ENCODE data around the gene NCAM2. TPM values are rescaled to one million over a fixed set of nuclear protein-coding genes. Genes with fewer than 3 reads are reported as not detected.

The NCAM2 gene
- total RNA-seq, 2 donors from 2014 or later = not detected

DNA sequence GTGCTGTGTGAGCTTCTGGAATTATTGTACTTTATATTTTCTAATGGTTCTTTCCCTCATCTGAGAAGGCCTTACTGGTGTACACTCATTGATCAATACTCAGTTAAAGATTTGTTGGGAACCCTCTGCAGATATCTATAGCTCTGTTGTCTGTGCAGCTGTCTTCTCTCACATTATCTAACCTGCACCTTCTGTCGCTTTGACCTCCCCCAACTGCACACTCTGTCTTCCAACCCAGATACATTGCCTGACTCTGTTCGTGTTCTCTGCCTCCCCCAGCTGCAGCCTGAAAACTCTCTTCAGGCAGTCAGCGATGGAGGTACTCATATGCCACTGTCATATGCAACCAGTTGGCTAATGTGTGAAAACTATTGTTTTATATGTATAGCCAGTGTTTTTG is 334.3 kb downstream of the NCAM2 start:
- ATAC-seq (no peak), DNase-seq (ENCODE audit: low spot score) (no peak)
- Mint-ChIP-seq H3K4me1 (ENCODE audit: low read depth in 2 of 2) (no peaks in the 10 kb centered on the region), H3K4me3 (no peak overlapping the region), H3K27ac (no peak overlapping the region), H3K27me3 (no peaks in the 10 kb centered on the region), H3K36me3 (no peaks in the 10 kb centered on the region), H3K9me3 (peaks cover 6% of the 10 kb centered on the region)

GRCh38 chr21:21341041-21341440 is 342.8 kb downstream of the NCAM2 start:
- Mint-ChIP-seq H3K9me3 (peaks cover 10% of the 10 kb centered on the region), H3K4me3 (no peak overlapping the region), H3K27ac (no peak overlapping the region), H3K27me3 (no peaks in the 10 kb centered on the region), H3K36me3 (peaks cover 12% of the 10 kb centered on the region), H3K4me1 (ENCODE audit: low read depth in 2 of 2) (no peaks in the 10 kb centered on the region)
- DNase-seq (ENCODE audit: low spot score) (no peak), ATAC-seq (no peak)

DNA sequence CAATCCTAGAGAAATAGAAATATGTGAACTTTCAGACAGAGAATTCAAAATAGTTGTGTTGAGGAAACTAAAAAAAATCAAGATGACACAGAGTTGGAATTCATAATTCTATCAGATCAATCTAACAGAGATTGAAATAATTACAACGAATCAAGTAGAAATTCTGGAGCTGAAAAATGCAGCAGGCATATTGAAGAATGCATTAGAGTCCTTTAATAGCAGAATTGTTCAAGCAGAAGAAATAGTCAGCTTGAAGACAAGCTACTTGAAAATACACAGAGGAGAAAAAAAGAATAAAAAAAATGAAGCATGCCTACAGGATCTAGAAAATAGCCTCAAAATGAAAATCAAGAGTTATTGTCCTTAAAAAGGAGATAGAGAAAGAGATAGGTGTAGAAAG is 347.1 kb downstream of the NCAM2 start:
- no peak for ATAC-seq
- Mint-ChIP-seq H3K9me3 (peaks cover 17% of the 10 kb centered on the region), H3K4me3 (no peak overlapping the region), H3K4me1 (ENCODE audit: low read depth in 2 of 2) (no peaks in the 10 kb centered on the region), H3K36me3 (peaks cover 17% of the 10 kb centered on the region), H3K27me3 (no peaks in the 10 kb centered on the region), H3K27ac (no peak overlapping the region)
- DNase-seq (ENCODE audit: low spot score) = no peak

GRCh38 chr21:21345872-21346271 is 347.7 kb downstream of the NCAM2 start:
- DNase-seq (ENCODE audit: low spot score) (no peak), ATAC-seq (no peak)
- no peaks in the 10 kb centered on the region for H3K4me1 Mint-ChIP-seq (ENCODE audit: low read depth in 2 of 2)
- H3K9me3 Mint-ChIP-seq = peaks cover 17% of the 10 kb centered on the region
- no peak overlapping the region for H3K4me3 Mint-ChIP-seq
- no peak overlapping the region for H3K27ac Mint-ChIP-seq
- no peaks in the 10 kb centered on the region for H3K27me3 Mint-ChIP-seq
- H3K36me3 Mint-ChIP-seq = peaks cover 17% of the 10 kb centered on the region

- no peaks in the 10 kb centered on the region for H3K27me3 Mint-ChIP-seq
- H3K9me3 Mint-ChIP-seq = peaks cover 10% of the 10 kb centered on the region
- peaks cover 5% of the 10 kb centered on the region for H3K36me3 Mint-ChIP-seq
- ATAC-seq = no peak
- no peak for DNase-seq (ENCODE audit: low spot score)
- no peaks in the 10 kb centered on the region for H3K4me1 Mint-ChIP-seq (ENCODE audit: low read depth in 2 of 2)
- no peak overlapping the region for H3K4me3 Mint-ChIP-seq
- H3K27ac Mint-ChIP-seq = no peak overlapping the region
Observed at GRCh38 chr21:21366277-21366676, 368.1 kb downstream of the NCAM2 start.

DNA sequence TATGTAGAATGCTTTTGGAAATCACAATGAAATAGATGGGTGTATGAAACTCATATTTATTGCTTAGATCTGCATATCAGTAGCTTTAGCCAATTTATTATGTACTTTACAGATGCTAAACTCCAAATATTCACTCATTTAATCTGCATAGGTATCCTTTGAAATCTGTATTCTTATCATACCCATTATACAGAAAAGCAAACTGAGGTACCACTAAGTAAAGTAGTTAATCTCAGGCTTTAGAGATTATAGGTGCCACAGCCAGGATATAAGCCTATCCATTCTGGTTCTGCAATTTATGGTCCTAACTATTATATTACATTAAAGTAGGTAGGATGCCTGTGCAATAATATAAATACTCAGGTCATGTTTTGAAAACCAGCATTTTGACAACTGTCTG is 369.4 kb downstream of the NCAM2 start:
- Mint-ChIP-seq H3K27ac (no peak overlapping the region), H3K4me3 (no peak overlapping the region), H3K9me3 (peaks cover 8% of the 10 kb centered on the region), H3K4me1 (ENCODE audit: low read depth in 2 of 2) (no peaks in the 10 kb centered on the region), H3K27me3 (no peaks in the 10 kb centered on the region), H3K36me3 (peaks cover 5% of the 10 kb centered on the region)
- DNase-seq (ENCODE audit: low spot score) = no peak
- ATAC-seq = no peak

DNA sequence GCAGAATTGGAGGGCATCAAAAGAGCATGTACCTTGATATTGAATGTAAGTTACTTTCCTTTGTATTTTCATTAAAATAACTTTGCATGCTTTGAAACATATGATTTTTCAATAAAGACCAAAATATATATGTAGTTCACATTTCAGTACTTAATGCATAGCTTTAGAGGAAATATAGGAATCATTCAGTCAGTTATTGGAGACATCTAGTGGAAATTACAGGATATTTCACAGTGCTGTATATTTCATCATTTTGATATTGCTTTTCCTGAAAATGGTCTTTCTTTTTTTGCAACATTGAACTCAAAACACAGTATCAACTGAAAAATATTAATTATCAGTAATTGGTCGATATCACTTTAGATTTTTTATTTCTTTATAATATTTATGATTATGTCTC is 375.8 kb downstream of the NCAM2 start:
- Mint-ChIP-seq H3K36me3 (peaks cover 5% of the 10 kb centered on the region), H3K27ac (no peak overlapping the region), H3K9me3 (peaks cover 8% of the 10 kb centered on the region), H3K27me3 (no peaks in the 10 kb centered on the region), H3K4me3 (no peak overlapping the region), H3K4me1 (ENCODE audit: low read depth in 2 of 2) (no peaks in the 10 kb centered on the region)
- ATAC-seq (no peak), DNase-seq (ENCODE audit: low spot score) (no peak)

DNA sequence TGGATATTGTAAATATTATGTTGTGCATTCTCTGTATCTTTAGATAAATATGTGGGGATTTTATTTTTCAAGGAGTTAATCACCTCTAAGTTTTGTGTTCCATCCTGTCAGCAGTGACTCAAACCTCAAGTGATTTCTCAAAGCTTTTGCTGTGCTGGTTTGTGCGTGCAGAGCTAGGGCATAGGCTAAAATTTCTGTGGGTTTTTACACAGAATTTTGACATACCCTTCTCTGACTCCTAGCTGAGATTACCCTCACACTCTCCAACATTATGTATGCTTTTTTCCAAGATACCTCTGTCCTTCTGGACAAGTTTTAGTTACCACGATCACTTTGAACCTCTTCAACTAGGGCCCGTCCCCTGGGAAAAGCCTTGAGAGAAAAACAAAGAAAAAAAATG is 384.9 kb downstream of the NCAM2 start:
- no peak overlapping the region for H3K4me3 Mint-ChIP-seq
- DNase-seq (ENCODE audit: low spot score) = no peak
- H3K27ac Mint-ChIP-seq = no peak overlapping the region
- no peaks in the 10 kb centered on the region for H3K27me3 Mint-ChIP-seq
- H3K4me1 Mint-ChIP-seq (ENCODE audit: low read depth in 2 of 2) = no peaks in the 10 kb centered on the region
- H3K36me3 Mint-ChIP-seq = peaks cover 14% of the 10 kb centered on the region
- ATAC-seq = no peak
- H3K9me3 Mint-ChIP-seq = peaks cover 9% of the 10 kb centered on the region

DNA sequence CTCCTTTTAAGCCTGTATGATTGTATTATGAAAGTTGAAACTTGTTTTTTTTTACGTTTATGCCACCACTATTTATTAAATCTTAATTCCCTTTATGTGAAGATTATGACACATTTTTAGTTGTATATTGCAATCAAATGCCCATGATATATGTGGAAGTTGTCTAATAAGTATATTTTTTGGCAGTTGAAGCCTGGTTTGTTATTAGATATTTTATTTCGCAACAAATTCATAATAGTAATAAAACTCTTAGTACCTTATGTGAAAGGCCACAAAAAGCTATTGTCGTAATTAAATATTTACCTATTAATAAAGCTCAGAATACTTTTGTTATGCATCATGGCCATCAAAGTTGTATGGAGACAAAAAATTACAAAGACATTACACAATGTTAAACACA is 386.8 kb downstream of the NCAM2 start:
- Mint-ChIP-seq H3K27ac (no peak overlapping the region), H3K27me3 (no peaks in the 10 kb centered on the region), H3K9me3 (peaks cover 14% of the 10 kb centered on the region), H3K36me3 (peaks cover 16% of the 10 kb centered on the region), H3K4me3 (no peak overlapping the region), H3K4me1 (ENCODE audit: low read depth in 2 of 2) (no peaks in the 10 kb centered on the region)
- ATAC-seq (no peak), DNase-seq (ENCODE audit: low spot score) (no peak)

- ATAC-seq (no peak), DNase-seq (ENCODE audit: low spot score) (no peak)
- Mint-ChIP-seq H3K4me1 (ENCODE audit: low read depth in 2 of 2) (no peaks in the 10 kb centered on the region), H3K36me3 (peaks cover 16% of the 10 kb centered on the region), H3K9me3 (peaks cover 14% of the 10 kb centered on the region), H3K4me3 (no peak overlapping the region), H3K27me3 (no peaks in the 10 kb centered on the region), H3K27ac (no peak overlapping the region)
Observed at GRCh38 chr21:21385404-21385803, 387.2 kb downstream of the NCAM2 start.

- Mint-ChIP-seq H3K4me1 (ENCODE audit: low read depth in 2 of 2) (no peaks in the 10 kb centered on the region), H3K27me3 (no peaks in the 10 kb centered on the region), H3K27ac (no peak overlapping the region), H3K36me3 (peaks cover 8% of the 10 kb centered on the region), H3K9me3 (peaks cover 10% of the 10 kb centered on the region), H3K4me3 (no peak overlapping the region)
- ATAC-seq (no peak), DNase-seq (ENCODE audit: low spot score) (no peak)
Observed at GRCh38 chr21:21387916-21388315, 389.7 kb downstream of the NCAM2 start.

GRCh38 chr21:21394064-21394463 is 395.9 kb downstream of the NCAM2 start:
- peaks cover 8% of the 10 kb centered on the region for H3K36me3 Mint-ChIP-seq
- H3K27me3 Mint-ChIP-seq = no peaks in the 10 kb centered on the region
- H3K4me3 Mint-ChIP-seq = no peak overlapping the region
- H3K4me1 Mint-ChIP-seq (ENCODE audit: low read depth in 2 of 2) = no peaks in the 10 kb centered on the region
- no peak overlapping the region for H3K27ac Mint-ChIP-seq
- ATAC-seq (no peak), DNase-seq (ENCODE audit: low spot score) (no peak)
- H3K9me3 Mint-ChIP-seq = peaks cover 14% of the 10 kb centered on the region

- ATAC-seq = peak in 1 of 2 donors; percentile 33
- no peak for DNase-seq (ENCODE audit: low spot score)
- no peak overlapping the region for H3K27ac Mint-ChIP-seq
- peaks cover 8% of the 10 kb centered on the region for H3K36me3 Mint-ChIP-seq
- no peaks in the 10 kb centered on the region for H3K27me3 Mint-ChIP-seq
- H3K4me3 Mint-ChIP-seq = no peak overlapping the region
- H3K9me3 Mint-ChIP-seq = peaks cover 10% of the 10 kb centered on the region
- H3K4me1 Mint-ChIP-seq (ENCODE audit: low read depth in 2 of 2) = no peaks in the 10 kb centered on the region
Observed at GRCh38 chr21:21396424-21396823, 398.2 kb downstream of the NCAM2 start.

GRCh38 chr21:21397464-21397863 is 399.3 kb downstream of the NCAM2 start:
- Mint-ChIP-seq H3K9me3 (peaks cover 13% of the 10 kb centered on the region), H3K4me1 (ENCODE audit: low read depth in 2 of 2) (no peaks in the 10 kb centered on the region), H3K36me3 (peaks cover 8% of the 10 kb centered on the region), H3K27me3 (no peaks in the 10 kb centered on the region), H3K27ac (no peak overlapping the region), H3K4me3 (no peak overlapping the region)
- peak in 1 of 2 donors; percentile 13 for ATAC-seq
- DNase-seq (ENCODE audit: low spot score) = no peak

DNA sequence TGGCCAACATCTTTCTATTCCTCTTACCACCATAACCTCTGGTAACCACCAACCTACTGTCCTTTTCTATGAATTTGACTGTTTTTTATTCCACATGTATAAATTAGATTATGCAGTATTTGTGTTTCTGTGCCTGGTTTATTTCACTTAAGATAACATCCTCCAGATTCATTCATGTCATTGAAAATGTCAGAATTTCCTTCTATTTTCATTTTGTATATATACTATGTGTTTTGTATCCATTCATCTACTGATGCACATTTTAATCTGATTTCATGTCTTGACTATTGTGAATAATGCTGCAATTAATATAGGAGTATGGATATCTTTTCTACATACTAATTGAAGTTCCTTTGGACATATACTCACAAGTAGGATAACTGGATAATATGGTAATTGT is 403.2 kb downstream of the NCAM2 start:
- DNase-seq (ENCODE audit: low spot score) = no peak
- Mint-ChIP-seq H3K27me3 (no peaks in the 10 kb centered on the region), H3K27ac (no peak overlapping the region), H3K4me3 (no peak overlapping the region), H3K36me3 (peaks cover 5% of the 10 kb centered on the region), H3K9me3 (peaks cover 10% of the 10 kb centered on the region), H3K4me1 (ENCODE audit: low read depth in 2 of 2) (no peaks in the 10 kb centered on the region)
- no peak for ATAC-seq
